GM20000 (cell line): ENCODE measurements around the gene WIPI1.

Experiments
- DNase-seq: peaks from one replicate; pipeline ENCODE4 v3.0.0; 2012; ENCODE audit warnings: low spot score
- TF ChIP-seq, protein P1 (sequence below): IDR thresholded peaks from 2 replicates; pipeline ENCODE4 v1.5.1; 2012; ENCODE audit warnings: mild to moderate bottlenecking, control low read depth; ENCODE audit errors: extremely low read depth, missing control alignments

WIPI1 gene

GRCh38 chr17:68468334-68468733, 11.0 kb upstream of the WIPI1 start:
- TF ChIP-seq, protein P1, sequence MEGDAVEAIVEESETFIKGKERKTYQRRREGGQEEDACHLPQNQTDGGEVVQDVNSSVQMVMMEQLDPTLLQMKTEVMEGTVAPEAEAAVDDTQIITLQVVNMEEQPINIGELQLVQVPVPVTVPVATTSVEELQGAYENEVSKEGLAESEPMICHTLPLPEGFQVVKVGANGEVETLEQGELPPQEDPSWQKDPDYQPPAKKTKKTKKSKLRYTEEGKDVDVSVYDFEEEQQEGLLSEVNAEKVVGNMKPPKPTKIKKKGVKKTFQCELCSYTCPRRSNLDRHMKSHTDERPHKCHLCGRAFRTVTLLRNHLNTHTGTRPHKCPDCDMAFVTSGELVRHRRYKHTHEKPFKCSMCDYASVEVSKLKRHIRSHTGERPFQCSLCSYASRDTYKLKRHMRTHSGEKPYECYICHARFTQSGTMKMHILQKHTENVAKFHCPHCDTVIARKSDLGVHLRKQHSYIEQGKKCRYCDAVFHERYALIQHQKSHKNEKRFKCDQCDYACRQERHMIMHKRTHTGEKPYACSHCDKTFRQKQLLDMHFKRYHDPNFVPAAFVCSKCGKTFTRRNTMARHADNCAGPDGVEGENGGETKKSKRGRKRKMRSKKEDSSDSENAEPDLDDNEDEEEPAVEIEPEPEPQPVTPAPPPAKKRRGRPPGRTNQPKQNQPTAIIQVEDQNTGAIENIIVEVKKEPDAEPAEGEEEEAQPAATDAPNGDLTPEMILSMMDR = no peak
- no peak for DNase-seq

DNA sequence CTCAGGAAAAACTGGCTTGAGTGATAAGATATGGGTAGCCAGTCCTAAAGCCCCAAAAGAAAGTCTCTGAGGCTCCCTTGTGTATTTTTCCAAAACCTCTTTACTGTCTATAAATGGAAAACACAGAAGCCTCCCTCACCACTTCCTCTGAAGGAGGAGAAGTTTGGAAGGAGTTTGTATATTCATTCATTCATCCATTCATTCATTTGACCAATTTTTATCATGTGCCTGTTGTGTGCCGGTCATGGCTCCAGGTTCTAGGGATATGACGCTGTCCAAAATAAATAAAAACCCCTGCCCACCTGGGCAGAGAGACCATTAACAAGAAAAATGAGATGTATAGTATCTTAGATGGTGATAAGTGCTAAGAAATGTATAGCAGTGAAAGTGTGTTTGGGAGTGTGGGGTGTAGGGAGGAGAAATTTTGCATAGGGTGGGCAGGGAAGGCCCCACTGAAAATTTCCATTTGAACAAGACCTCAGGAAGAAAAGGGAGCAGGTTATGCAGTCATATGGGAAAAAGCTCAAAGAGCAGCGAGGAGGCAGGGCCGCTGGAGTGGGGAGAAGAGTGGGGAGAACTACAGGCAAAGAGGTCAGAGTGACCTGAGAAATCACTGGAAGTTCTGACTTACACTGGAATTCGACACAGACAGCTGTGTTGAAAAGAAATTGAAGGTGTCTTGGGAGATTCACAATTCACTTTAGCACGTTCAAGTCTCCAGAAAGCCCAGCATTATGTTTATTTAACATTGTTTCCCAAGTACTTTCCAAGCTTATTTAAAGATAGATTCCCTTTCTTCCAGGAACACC, 6.1 kb upstream of the WIPI1 start:
- TF ChIP-seq, protein P1 = no peak
- no peak for DNase-seq

GRCh38 chr17:68462381-68463210, 5.3 kb upstream of the WIPI1 start:
- DNase-seq = peak; percentile 56
- TF ChIP-seq, protein P1 = peak; percentile 47

DNA sequence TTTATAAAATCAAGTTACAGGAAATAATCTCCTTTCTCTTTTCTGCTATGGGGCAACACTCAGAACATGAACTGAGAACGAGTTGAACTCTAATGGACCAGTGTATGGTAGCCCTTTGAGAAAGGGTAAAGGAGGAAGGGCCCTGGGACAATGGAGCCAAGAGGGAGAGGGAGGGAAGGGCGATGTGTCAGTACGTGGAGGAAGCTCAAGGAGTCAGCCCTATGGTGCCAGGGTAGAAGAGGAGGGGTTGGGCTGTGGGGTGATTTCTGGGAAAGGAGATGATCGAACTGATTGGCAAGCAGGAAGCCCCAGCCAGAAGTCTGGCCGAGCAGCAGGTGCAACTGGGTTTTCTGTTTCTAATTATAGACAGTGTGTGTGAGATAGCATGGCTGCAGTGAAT, 4.3 kb upstream of the WIPI1 start:
- DNase-seq = no peak
- TF ChIP-seq, protein P1 = no peak

GRCh38 chr17:68461122-68461539, 3.8 kb upstream of the WIPI1 start:
- TF ChIP-seq, protein P1 = no peak
- no peak for DNase-seq

GRCh38 chr17:68460715-68461114, 3.4 kb upstream of the WIPI1 start:
- TF ChIP-seq, protein P1 = no peak
- no peak for DNase-seq

DNA sequence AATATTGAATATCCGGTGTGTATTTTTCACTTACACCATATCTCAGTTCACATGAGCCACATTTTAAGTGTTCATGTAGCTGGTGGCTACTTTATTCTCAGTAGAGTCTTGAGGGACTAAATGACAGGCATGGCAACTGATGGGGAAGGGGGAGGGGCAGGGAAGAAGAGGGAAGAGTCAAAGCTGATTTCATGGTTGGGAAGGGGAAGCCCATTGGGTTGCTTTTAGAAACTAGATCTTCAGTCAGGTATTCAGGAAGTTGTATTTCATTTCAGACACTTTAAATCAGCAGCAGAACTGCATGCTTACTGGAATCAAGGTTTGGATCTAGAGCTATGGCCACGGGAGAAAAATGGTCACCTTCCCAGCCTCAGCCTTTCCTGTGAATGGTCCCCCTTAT, 2.9 kb upstream of the WIPI1 start:
- DNase-seq = no peak
- TF ChIP-seq, protein P1 = no peak
